Limb (tissue), 2 donors: ENCODE measurements around the gene EDN3.
"Not testable (repeated sequence)": the region's sequence is repeated elsewhere in the genome, so short reads cannot be mapped to it uniquely, and the experiment has no call there.

Experiments
- DNase-seq, 2 donors: peaks; one replicate each; pipeline ENCODE4 v3.0.0-alpha.2; 2016; ENCODE audit errors: extremely low spot score in 2 of 2

Gene EDN3

DNA sequence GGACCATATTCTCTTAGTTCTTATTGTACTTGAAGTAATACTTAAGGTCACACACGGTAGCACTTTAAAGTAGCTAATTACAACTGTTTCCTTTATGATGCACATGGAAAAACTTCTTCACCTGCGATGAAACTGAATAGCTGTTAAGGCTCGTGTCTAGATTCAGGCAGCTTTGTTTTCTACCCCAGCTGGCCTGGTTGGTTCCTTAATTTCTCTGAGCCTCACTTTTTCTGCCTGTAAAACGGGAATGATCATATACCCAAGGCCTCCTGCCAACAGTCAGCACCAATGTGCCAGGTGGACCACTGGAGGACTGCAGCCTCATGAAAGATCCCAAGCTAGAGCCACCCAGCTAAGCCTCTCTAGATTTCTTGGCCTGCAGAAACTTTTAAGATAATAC lies 35.0 kb downstream of the EDN3 start:
- DNase-seq = no peak

DNA sequence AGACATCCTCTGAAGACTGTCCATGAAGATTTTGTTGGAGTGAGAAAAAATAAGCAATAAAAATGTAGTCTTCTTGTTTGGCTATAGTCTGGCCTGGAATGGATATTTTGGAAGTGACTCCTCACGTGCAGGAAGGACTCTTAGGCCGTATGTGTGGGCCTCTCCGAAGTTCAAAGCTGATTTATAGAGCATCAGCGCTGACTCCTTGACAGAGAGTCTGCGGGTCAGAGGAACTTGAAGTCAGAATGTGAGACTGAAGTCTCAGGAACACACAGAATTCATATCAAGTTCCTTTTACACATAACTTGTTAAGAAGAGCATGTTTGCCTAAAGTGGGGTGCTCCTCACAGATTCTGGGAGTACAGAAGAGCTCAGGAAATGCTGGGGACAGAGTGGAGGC lies 36.1 kb downstream of the EDN3 start:
- DNase-seq = no peak

DNA sequence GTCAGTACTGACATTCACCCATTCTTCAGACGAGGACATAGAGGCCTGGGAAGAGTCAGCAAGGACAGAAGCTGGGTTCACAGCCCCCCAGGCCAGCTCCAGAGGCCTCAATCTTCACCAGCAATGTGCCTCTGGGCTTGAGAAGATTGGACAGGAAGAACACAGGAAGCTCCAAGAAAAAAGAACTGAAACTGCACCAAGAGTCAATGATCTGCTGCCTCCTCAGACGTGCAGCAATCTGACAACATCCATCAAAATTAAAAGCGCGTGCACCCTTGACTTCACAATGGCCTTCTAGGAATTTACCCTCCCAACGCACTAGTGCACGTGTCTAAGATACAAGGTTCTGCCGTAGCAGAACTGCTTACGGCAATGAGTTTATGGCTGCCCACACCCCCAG lies 38.0 kb downstream of the EDN3 start:
- not testable (repeated sequence) for DNase-seq

DNA sequence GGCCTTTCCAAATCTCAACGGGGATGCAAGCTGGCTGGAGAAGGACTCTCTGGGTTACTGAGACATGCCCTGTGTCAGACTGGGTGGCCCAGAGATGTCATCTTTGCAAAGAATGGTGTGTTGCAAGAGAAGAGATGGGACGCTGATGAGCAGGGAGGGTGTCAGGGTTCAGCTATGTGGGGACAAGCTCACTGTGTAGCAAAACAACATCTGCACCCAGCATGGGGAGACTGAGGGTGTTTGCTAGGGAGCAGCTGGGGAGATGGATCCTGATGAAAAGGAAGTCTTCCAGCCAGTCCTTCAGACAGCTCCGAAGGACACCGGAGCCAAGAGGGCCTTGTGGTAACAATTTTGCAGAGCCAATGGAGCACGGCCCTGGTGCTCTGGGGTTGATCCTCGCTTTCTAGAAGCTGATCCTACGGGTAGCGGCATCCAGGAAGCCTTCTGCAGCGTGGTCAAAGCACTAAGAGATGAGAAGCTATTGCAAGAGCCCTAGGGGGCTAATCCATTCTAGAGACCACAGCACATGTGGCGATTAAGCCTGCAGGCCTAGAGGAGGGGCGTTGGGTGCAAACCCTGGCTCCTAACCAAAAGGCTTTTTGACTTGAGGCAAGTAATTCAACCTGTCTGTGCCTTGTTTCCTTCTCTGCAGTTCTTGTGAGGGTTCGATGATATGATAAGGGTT lies 39.9 kb downstream of the EDN3 start:
- DNase-seq = no peak

DNA sequence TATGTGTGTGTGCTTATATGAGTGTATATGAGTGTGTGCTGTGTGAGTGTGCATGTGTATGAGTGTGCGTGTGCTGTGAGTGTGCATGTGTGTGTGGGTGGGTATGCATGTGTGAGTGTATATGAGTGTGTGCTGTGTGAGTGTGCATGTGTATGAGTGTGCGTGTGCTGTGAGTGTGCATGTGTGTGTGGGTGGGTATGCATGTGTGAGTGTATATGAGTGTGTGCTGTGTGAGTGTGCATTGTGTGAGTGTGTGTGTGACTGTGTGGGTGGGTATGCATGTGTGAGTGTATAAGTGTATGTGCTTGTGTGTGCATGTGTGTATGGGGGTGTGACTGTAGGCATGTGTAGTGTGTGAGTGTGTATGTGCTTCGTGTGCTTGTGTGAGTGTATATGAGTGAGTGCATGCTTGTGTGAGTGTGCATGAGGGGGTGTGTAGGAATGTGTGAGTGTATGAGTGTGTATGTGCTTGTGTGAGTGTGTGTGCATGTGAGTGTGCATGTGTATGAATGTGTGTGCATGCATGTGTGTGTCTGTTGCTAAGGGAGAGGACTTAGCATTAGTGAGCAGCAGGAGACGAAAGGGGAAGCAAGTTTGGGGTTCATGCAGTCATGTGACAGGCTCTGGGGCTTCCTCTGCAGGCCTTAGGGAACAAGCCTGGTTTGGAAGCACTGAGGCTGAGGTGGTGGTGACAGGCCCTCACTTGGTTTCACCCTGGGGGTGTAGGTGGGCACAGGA lies 41.0 kb downstream of the EDN3 start:
- DNase-seq = not testable (repeated sequence)

DNA sequence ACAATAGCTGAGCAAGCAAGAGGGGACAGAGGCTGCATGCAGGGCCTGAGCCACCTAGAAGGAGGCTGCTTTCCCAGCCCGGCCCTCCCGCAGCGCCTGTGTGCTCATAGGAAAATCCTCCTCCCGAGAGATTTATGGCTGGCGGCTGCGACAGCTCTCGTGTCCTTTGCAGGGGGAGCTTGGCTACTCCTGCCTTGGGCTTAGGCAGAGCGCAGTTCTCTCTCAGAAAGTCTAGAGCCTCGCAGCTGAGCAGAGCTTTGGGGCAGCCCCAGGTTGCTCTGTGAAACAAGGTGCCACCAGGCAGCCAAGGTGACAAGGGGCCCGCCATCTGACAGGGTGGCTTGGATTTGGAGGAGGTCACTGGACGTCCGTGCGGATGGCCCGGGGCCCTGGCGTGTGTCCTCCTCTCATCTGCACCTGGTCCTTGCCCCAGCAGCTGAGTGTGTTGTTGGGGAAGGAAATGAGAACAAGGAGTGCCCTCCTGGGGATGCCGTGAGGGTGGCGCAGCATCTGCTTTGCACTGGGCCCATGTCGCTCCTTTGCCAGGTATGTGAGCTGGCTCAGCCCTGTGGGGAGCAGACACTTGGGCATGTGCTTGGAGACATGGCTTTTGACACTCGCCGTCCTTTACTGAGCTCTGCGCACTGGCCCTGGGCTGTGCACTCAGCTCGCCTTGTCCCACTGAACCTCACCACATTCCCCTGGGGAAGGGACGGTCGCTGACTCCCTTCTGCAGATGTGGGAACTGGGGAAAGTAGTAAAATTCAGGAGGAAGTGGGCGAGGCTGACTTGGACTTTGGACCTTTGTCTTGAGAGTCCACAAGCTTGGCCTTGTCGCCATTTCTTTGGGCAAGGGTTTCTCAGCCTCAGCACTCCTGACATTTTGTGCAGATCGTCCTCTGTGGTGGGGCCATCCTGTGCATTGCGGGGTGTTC lies 41.9 kb downstream of the EDN3 start:
- DNase-seq = peak in 1 of 2 donors; percentile 68

DNA sequence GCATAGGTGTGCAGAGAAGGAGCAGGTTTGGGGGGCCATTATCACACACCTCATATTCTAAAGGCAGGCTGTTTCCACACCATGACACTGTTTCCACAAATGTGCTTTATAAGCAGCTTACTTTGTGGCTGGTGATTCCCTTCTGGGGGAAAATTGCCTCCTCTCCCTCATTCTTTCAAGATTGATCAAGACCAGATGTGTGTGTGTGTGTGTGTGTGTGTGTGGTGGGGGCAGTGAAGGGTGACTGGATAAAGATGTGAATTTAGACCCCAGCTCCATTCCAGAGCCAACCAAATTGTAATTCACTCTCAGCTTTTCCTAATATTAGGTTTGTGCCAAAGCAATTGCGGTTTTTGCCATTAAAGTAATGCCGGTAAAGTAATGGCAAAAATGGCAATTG lies 45.6 kb downstream of the EDN3 start:
- DNase-seq = no peak

DNA sequence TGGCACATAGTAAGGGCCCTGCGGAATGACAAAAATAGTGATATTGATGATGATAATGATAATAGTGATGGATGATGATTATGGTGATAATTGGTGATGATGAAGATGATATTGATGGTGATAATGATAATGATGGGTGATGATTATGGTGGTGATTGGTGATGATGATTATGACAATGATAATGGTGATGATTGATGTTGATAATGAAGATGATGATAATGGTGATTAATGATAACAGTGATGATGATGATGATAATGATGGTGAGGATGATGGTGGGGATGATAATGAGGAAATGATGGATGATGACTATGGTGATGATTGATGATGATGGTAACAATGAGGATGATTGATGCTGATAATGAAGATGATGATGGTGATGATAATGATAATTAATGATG lies 48.9 kb downstream of the EDN3 start:
- DNase-seq = no peak

DNA sequence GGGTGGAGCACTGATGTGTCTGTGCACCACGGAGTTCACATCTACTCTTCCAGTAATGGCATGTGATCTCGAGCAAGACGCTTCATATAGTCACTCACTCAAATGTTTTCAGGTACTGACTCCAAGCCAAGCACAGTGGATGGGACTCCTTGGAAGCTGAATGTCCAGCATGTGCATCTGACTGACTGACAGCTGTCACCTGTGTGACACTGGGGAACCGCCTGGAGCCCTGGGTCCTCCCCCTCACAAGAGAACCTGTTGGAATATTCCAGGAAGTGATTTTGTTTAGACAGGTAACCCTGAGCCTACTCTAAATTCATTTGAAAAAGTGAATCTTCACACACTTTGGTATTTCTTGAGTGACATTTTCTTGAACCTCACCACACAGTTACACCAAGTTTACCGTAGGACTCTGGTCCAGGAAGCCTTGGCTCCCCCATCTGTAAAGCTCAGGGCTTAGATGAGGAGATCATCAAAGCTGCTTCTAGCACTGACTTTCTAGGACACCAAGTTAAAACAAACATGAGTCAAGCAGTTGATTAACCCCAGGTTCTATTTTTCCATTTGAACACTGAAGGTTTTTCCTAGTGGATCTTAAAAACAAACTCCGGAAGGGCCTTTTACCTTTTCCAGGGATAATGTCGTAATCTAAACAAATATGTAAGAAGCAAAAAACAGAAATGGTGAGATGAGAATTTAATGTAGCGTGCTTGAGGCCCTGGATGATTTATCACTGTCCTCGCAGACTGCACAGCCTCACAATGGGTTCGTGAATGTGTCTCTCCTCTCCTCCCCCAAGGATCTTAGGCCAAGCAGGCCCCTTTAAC lies 50.1 kb downstream of the EDN3 start:
- no peak for DNase-seq

DNA sequence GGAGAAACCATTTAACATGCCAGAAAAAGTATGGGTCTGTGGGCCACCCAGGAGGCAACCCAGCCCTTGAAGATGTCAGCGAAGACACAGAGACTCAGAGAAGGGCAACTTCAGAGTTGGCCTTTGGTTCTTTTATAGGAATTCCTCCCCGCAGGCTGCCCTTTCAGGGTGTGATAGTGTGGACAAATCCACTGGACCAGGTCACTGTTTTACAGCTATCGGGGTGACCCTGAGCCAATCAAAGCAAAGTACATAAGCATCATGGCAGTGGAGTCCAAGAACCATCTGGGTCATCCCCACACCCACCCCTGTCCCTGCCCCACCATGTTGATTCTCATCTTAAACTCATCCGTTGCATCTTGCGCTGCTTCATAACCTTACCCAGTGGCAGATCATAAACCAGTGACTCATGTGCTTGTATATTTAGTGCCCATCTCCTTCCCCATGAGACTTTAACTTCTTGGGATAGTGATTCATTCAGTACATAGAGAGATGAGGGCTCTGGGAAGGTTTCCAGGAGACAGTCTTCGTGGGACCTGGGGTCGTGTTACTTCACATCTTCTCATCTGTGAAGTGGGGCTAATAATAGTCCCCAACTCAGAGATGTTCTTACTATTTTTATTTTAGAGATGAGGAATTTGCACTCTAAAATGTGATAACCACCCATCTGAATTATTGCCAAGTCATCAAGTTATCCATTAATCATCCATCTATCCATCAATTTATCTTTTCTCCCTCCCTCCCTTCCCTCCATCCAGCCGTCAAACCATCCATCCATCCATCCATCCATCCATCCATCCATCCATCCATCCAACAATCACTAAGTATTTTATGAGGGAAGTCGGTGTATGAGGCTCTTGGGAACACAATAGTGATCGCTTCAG lies 51.0 kb downstream of the EDN3 start:
- DNase-seq = no peak

DNA sequence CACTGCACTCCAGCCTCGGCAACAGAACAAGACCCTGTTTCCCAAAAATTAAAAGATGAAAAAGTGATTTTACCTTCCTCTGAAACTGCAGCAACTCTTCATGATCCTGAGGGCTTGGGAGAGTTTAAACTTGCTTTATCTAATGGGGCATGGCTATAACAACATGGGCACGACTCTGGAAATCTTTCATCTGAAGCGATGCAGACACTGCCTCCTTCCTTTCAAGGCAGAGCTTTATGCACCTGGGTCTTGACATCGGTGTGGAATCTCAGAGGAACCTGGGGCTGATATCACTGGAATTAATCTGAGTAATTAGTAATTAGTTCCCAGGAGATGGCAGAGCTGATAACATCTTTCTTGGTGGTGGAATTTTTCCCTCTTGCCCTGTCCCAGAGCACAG lies 52.1 kb downstream of the EDN3 start:
- DNase-seq = no peak

DNA sequence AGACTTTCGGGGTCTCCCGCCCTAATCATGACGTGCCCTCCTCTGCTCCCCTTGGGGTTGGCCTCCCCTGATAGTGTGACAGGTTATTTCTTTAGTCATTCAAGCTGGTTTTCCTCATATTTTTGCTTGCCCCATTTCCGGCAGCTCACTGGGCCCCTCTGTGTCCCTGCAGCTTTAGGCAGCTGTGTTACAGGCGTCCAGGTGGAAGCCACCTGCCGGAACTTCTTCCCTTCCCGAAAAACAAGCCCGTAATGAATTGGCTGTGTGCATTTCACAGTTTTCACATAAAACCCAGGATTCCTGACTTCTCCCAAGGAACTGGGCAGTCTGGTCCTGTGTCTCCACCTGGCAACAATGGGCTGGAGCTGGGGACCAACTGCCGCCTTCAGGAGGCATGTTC lies 52.6 kb downstream of the EDN3 start:
- no peak for DNase-seq

DNA sequence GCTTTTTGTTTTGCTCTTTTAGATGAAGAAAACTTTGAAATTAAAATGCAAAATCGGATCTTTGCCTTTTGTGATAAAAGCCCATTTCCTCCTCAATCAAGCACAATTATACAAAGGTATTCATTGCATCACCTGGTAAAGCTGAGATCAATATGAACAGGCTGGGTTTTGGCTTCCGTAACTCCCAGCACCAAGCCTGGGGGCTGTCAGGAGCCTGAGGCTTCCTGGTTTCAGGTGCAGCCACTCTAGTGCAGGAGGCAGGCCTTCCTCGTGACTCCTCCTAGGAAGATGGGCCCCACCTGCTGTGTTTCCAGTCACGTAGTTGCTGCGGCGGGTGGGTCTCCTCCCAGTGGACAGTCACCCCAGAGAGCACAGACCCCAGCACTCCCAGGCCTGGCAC lies 54.0 kb downstream of the EDN3 start:
- no peak for DNase-seq

DNA sequence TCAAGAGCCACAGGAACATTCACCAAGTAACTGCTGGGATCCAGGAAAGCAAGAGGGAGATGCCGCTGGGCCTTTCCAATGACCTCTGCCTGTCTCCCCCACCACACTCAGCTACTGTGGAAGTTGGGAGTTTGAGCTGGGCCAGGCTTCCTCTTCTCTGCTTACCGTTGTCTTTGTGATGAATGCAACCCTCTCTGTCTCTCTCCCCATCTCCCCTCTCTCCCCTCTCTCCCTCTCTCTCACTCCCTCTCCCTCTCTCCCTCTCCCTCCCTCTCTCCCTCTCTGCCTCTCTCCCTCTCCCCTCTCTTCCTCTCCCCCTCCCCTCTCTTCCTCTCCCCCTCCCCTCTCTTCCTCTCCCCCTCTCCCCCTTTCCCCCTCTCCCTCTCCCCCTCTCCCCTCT lies 54.8 kb downstream of the EDN3 start:
- DNase-seq = no peak

DNA sequence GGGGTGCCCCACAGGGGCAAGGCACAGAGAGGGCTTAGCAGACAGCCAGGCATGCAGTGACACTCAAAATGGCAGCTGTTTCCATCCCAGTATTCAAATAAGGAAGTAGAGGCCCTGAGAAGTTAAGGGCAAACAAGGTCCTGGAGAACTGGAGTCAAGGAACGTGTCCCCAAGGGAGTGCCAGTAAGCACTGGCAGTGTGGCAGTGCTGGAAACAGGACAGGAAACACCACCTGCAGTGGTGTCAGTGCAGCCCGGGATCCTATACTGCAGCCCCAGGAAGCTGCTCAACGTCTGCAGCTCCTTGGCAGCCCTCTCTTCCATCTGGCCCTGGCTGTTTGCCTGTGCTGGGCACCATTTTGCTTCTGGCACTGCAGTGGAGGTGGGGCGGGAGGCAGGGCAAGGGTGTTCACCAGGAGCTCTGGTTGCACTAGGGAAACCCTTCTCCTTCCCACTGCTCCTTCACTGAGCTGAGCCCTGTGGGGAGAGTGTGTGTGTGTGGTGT lies 56.3 kb downstream of the EDN3 start:
- DNase-seq = no peak

DNA sequence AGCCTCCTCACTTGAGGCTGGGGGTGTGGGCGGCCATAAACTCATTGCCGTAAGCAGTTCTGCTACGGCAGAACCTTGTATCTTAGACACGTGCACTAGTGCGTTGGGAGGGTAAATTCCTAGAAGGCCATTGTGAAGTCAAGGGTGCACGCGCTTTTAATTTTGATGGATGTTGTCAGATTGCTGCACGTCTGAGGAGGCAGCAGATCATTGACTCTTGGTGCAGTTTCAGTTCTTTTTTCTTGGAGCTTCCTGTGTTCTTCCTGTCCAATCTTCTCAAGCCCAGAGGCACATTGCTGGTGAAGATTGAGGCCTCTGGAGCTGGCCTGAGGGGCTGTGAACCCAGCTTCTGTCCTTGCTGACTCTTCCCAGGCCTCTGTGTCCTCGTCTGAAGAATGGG lies 58.4 kb downstream of the EDN3 start:
- DNase-seq = not testable (repeated sequence)

DNA sequence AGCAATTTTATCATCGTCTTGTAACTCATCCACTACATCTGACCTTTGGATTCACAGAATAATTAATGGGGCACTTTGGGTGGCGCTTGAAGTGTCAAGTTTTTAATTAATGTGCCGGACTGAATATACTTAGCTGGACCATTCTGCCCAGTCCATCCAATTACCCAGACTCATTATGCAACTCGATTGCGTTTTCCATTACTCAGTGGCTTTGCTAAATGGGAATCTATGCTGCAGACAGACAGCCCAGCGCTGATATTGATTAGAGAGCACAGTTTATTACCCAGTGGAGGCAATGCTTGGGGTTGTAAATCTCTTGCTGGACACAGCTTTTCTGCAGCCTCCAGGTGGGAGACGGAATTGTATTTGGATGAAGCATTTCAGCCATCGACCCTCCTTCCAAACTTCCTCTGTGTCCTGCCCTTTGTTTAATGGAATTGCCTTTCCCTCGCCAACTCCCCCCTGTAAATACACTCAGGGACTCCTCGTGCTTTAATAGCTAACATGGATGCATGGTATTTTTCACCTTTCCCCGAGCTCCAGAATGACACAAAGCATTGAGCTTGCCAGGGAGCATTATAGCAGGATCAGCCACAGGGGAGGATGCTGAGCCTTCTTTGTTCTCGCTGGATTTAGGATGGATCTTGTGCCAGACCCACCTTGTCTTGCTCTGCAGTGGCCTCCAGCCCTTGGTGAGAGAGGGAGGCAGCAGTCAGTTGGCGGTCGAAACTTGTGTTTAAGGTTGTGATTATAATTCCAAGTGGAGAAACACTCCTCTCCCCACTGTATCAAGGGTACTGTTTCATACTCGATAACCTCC lies 59.7 kb downstream of the EDN3 start:
- DNase-seq = no peak

DNA sequence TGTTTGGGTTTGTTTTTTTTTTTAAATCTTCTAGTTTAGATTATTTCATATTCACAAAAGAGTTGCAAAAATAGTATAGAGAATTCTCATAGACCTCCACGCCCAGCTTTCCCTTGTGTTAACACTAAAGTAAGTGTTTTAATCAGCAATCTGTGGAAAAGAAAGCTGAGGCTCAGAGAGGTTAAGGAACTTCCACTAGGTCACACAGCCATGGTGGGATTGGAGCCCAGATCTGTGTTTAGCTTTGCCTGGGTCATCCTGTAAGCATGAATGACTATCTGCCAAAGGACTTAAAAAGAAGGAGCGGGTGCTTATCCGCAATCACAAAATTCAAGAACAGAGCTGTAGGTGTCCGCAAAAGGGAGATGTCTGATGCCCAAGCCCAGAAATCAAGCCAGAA lies 60.5 kb downstream of the EDN3 start:
- DNase-seq = no peak

DNA sequence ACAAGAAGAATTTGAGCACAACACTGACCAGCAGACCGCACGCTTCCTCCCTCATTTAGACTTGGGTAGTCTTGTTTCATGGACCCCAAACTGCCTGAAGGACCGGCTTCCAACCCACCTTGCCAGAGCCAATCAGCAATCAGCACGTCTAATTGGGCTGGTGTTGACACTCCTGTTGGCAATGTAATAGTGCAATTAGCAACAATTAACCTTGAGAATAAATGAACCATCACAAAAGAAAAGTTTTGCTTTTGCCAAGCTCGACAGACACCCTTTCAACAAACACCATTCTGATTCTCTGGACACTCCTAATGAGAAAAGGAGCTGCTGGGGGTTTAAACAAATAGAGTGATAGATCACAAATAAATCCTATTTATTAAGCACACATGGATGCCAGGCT lies 61.0 kb downstream of the EDN3 start:
- DNase-seq = no peak
